ENCODE results near the gene HECW1.

- TF ChIP-seq POLR2AphosphoS5 (IDR thresholded peaks at IDR 0.05; ENCODE audit: low read depth) (no peak), CTCF (conservative IDR thresholded peaks at IDR 0.05; ENCODE audit: low read depth in 2 of 2) (peak; percentile 61 to 71), REST (IDR thresholded peaks at IDR 0.05; ENCODE audit: unreplicated experiment) (no peak), EZH2 (IDR thresholded peaks at IDR 0.05; ENCODE audit: low read depth, unreplicated experiment) (no peak), EZH2phosphoT487 (IDR thresholded peaks at IDR 0.05; ENCODE audit: unreplicated experiment) (no peak), CREB1 (CRISPR knock-in tag; IDR thresholded peaks at IDR 0.05; ENCODE audit: low read depth) (no peak), ETS1 (IDR thresholded peaks at IDR 0.05) (no peak), JUNB (IDR thresholded peaks at IDR 0.05; ENCODE audit: unreplicated experiment) (no peak), ZNF462 (CRISPR knock-in tag; IDR thresholded peaks at IDR 0.05) (no peak), STAT1 (IDR thresholded peaks at IDR 0.05; ENCODE audit: unreplicated experiment) (no peak), ZNF331 (CRISPR knock-in tag; IDR thresholded peaks at IDR 0.05; ENCODE audit: low read depth) (no peak)
Observed at GRCh38 chr7:43211286-43211685, 98.8 kb downstream of the HECW1 start.
